DND-41 (cell line): ENCODE measurements around the gene ECHS1.
"Not testable (repeated sequence)": the region's sequence is repeated elsewhere in the genome, so short reads cannot be mapped to it uniquely, and the experiment has no call there.

Experiments
- ATAC-seq: fragments of 200-7000 bp; cut with Tn5 transposase; 3 replicates; pipeline ENCODE4 v1.9.1; 2021; ENCODE audit warnings: low read depth; ENCODE audit not compliant: insufficient read depth
- DNase-seq: peaks from one replicate; pipeline ENCODE4 v3.0.0-alpha.2; 2020
- H2AFZ ChIP-seq: 2 replicates; pipeline ENCODE4 v1.6.0; 2012; ENCODE audit warnings: low read depth, low read length
- H3K27ac ChIP-seq: 2 replicates; pipeline ENCODE4 v1.5.1; 2012; ENCODE audit warnings: low read length, inconsistent platforms
- H3K27me3 ChIP-seq: fragments of 200-600 bp; sonication (generic); 2 replicates; pipeline ENCODE4 v1.6.0; 2012; ENCODE audit warnings: low read length, mild to moderate bottlenecking, inconsistent platforms; ENCODE audit not compliant: insufficient read depth, poor library complexity
- H3K36me3 ChIP-seq: 2 replicates; pipeline ENCODE4 v1.5.1; 2012; ENCODE audit warnings: low read length, inconsistent platforms; ENCODE audit not compliant: insufficient read depth
- H3K4me1 ChIP-seq: 2 replicates; pipeline ENCODE4 v1.5.1; 2012; ENCODE audit warnings: mild to moderate bottlenecking, low read length; ENCODE audit not compliant: insufficient read depth
- H3K4me2 ChIP-seq: 2 replicates; pipeline ENCODE4 v1.6.0; 2012; ENCODE audit warnings: mild to moderate bottlenecking, moderate library complexity, low read length, inconsistent platforms; ENCODE audit not compliant: insufficient read depth
- H3K4me3 ChIP-seq, 2 experiments: fragments of 200-600 bp in 1 of 2; shearing (Covaris generic) in 1 of 2; 2 replicates each; pipeline ENCODE4 v1.5.1; 2012 to 2016; ENCODE audit warnings: inconsistent platforms in 2 of 2, low read length in 2 of 2, mild to moderate bottlenecking in 2 of 2, low read depth in 1 of 2, moderate library complexity in 1 of 2
- H3K79me2 ChIP-seq: 2 replicates; pipeline ENCODE4 v1.6.0; 2012; ENCODE audit warnings: low read length, inconsistent platforms; ENCODE audit not compliant: insufficient read depth
- H3K9ac ChIP-seq: 2 replicates; pipeline ENCODE4 v1.6.0; 2012; ENCODE audit warnings: low read depth, mild to moderate bottlenecking, inconsistent platforms, low read length, moderate library complexity
- H3K9me3 ChIP-seq: 2 replicates; pipeline ENCODE4 v1.5.1; 2012; ENCODE audit warnings: low read length, moderate library complexity, mild to moderate bottlenecking, inconsistent platforms; ENCODE audit not compliant: insufficient read depth, severe bottlenecking
- H4K20me1 ChIP-seq: 2 replicates; pipeline ENCODE4 v1.6.0; 2012; ENCODE audit warnings: low read length; ENCODE audit not compliant: insufficient read depth
- EZH2 ChIP-seq: IDR thresholded peaks from 3 replicates; pipeline ENCODE4 v1.6.1; 2012; ENCODE audit warnings: borderline replicate concordance, low read depth, mild to moderate bottlenecking, moderate library complexity, low read length, inconsistent platforms; ENCODE audit not compliant: severe bottlenecking
- TF ChIP-seq, protein P1 (sequence below): IDR thresholded peaks from 2 replicates; pipeline ENCODE4 v1.5.1; 2012; ENCODE audit warnings: borderline replicate concordance, low read length, moderate library complexity, mild to moderate bottlenecking; ENCODE audit not compliant: poor library complexity, severe bottlenecking; ENCODE audit errors: extremely low read depth

The ECHS1 gene

DNA sequence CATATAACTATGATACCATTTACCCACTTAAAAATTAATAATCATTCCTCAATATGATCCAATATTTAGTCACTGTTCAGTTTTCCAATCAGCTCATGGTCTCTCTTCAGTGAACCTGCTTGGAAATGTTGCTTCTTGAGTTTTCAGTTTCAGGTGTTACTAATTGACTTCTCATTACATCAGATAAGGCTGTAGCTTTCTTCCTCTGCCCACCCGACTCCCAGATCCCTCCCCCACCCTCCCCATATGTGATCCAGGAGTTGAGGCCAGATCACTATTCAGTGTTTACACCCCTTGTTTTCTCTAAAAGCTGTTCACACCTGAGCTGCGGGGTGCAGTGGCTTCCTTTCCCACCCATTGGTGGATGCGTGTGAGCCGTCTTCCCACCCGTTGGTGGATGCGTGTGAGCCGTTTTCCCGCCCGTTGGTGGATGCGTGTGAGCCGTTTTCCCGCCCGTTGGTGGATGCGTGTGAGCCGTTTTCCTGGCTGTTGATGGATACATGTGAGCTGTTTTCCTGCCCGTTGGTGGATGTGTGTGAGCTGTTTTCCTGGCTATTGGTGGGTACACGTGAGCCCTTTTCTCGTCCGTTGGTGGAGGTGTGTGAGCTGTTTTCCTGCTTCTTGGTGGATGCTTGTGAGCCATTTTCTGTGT lies 17.6 kb upstream of the ECHS1 start:
- H3K9me3 ChIP-seq, result no peaks in the 10 kb centered on the region
- no peak overlapping the region for H3K4me2 ChIP-seq
- H3K4me3 ChIP-seq, result no peak overlapping the region
- H3K4me1 ChIP-seq, result peaks cover 16% of the 10 kb centered on the region
- peaks cover 4% of the 10 kb centered on the region; the same call in 1 of the 2 replicates for H4K20me1 ChIP-seq
- H3K79me2 ChIP-seq, result peaks cover 21% of the 10 kb centered on the region
- DNase-seq (no peak), ATAC-seq (no peak)
- no peak for TF ChIP-seq EZH2
- TF ChIP-seq, protein P1, sequence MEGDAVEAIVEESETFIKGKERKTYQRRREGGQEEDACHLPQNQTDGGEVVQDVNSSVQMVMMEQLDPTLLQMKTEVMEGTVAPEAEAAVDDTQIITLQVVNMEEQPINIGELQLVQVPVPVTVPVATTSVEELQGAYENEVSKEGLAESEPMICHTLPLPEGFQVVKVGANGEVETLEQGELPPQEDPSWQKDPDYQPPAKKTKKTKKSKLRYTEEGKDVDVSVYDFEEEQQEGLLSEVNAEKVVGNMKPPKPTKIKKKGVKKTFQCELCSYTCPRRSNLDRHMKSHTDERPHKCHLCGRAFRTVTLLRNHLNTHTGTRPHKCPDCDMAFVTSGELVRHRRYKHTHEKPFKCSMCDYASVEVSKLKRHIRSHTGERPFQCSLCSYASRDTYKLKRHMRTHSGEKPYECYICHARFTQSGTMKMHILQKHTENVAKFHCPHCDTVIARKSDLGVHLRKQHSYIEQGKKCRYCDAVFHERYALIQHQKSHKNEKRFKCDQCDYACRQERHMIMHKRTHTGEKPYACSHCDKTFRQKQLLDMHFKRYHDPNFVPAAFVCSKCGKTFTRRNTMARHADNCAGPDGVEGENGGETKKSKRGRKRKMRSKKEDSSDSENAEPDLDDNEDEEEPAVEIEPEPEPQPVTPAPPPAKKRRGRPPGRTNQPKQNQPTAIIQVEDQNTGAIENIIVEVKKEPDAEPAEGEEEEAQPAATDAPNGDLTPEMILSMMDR, result no peak
- no peak overlapping the region for H3K9ac ChIP-seq
- H3K36me3 ChIP-seq, result peaks cover 6% of the 10 kb centered on the region
- no peak overlapping the region for H3K27ac ChIP-seq
- H3K27me3 ChIP-seq, result no peaks in the 10 kb centered on the region
- H2AFZ ChIP-seq, result no peak overlapping the region

DNA sequence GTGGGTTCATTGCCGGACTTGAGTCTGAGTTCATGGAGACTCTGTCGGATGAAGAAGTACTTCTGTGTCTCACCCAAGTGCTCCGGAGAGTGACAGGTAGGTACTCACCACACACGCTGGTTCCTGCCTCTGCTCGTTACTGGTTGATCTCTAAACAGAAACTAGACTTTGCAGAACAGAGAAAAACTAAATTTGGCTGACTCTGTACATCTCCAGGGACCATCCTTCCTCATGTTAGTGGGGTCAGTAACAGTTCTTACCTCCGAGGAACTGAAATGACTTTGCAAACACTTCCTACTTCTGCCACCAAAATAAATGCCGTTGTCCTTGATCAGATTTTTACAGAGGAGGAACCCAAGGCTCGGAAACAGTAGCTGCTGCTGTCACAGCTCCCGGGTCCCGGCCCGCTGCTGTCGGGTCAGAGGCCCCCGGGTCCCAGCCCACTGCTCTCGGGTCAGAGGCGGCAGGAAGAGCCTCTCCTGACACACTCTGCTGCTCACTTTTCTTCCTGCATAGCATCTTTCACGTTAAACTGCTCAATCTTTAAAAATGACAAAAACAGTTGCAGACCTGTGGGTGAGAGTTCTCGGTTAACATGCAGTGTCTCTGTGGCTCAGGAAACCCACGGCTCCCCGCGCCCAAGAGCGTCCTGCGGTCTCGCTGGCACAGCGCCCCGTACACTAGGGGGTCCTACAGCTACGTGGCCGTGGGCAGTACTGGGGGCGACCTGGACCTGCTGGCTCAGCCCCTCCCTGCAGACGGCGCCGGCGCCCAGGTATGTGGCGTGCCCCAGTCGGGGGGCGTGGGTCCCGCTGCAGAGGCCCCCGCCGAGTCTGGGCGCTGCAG lies 16.0 kb upstream of the ECHS1 start:
- H3K79me2 ChIP-seq, result peaks cover 5% of the 10 kb centered on the region
- H3K4me1 ChIP-seq, result peaks cover 5% of the 10 kb centered on the region
- H3K27ac ChIP-seq, result no peak overlapping the region
- no peaks in the 10 kb centered on the region for H3K9me3 ChIP-seq
- H3K9ac ChIP-seq, result no peak overlapping the region
- H3K4me2 ChIP-seq, result no peak overlapping the region
- no peak overlapping the region for H2AFZ ChIP-seq
- DNase-seq (no peak), ATAC-seq (no peak)
- no peak overlapping the region for H3K4me3 ChIP-seq
- no peaks in the 10 kb centered on the region for H4K20me1 ChIP-seq
- H3K27me3 ChIP-seq, result no peaks in the 10 kb centered on the region
- TF ChIP-seq EZH2, result no peak
- TF ChIP-seq, protein P1, result no peak
- H3K36me3 ChIP-seq, result no peaks in the 10 kb centered on the region; the same call in 1 of the 2 replicates

DNA sequence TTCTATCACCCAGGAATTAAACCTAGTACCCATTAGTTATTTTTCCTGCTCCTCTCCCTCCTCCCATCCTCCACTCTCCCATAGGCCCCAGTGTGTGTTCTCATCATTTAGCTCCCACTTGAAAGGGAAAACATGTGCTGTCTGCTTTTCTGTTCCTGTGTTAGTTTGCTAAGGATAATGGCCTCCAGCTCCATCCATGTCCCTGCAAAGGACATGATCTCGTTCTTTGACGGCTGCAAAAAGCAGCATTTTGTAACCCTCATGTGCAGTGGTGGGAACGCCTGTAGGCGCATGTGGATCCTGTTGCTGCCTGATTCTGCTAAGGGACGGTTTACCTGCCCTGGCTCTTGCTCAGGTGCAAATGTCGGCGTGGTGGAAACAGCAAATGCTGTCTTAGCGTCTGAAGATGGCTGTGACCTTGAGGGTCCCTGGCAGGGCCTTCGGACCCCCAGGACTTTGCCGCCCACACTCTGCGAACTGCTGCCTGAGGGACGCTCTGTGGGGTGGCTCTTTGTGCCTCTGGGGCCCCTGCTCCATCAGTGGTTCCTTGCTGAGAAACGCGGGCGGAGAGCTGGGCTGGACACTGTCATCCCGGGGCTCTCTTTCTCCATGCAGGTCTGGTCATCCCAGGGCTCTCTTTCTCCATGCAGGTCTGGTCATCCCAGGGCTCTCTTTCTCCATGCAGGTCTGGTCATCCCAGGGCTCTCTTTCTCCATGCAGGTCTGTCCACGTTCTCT lies 15.2 kb upstream of the ECHS1 start:
- Histone ChIP-seq H3K27me3 (no peaks in the 10 kb centered on the region), H4K20me1 (no peaks in the 10 kb centered on the region), H3K4me1 (peaks cover 2% of the 10 kb centered on the region), H2AFZ (no peak overlapping the region), H3K4me3 (no peak overlapping the region), H3K9me3 (no peaks in the 10 kb centered on the region), H3K4me2 (no peak overlapping the region), H3K79me2 (no peaks in the 10 kb centered on the region), H3K27ac (no peak overlapping the region), H3K9ac (no peak overlapping the region), H3K36me3 (no peaks in the 10 kb centered on the region)
- no peak for ATAC-seq
- DNase-seq, result no peak
- TF ChIP-seq, protein P1, result no peak
- TF ChIP-seq EZH2, result no peak

DNA sequence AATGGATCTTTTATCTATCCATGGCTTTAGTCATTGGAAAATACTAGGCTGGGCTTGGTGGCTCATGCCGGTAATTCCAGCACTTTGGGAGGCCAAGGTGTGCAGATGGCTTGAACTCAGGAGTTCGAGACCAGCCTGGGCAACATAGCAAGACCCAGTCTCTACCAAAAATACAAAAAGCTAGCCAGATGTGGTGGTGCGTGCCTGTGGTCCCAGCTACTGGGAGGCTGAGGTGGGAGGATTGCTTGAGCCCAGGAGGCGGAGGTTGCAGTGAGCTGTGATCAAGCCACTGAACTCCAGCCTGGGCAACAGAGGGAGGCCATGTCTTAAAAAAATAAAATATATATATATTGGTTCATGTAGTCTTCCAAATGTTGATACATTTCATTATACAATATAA lies 13.8 kb upstream of the ECHS1 start:
- not testable (repeated sequence) for H3K4me2 ChIP-seq

More for the DNA sequence above, 13.8 kb upstream of the ECHS1 start:
- not testable (repeated sequence) for DNase-seq, H3K9ac ChIP-seq, H3K9me3 ChIP-seq, H4K20me1 ChIP-seq, H3K27ac ChIP-seq, H3K79me2 ChIP-seq, H2AFZ ChIP-seq, ATAC-seq, H3K36me3 ChIP-seq, H3K4me3 ChIP-seq, H3K27me3 ChIP-seq, H3K4me1 ChIP-seq
